Superior temporal gyrus (tissue), 1 donor: ENCODE data around the gene KRT78.
A peak's percentile ranks its signal among the peaks of the same experiment; 100 is the strongest.
"Not testable (repeated sequence)": the region's sequence is repeated elsewhere in the genome, so short reads cannot be mapped to it uniquely, and the experiment has no call there.

Experiments
- DNase-seq: peaks from one replicate; pipeline ENCODE4 v3.0.0-alpha.2; 2016; ENCODE audit errors: extremely low spot score

Gene KRT78

GRCh38 chr12:52872644-52873389 lies 24.0 kb upstream of the KRT78 start:
- no peak for DNase-seq

GRCh38 chr12:52871291-52872039 lies 22.7 kb upstream of the KRT78 start:
- DNase-seq, result no peak

- DNase-seq, result peak; percentile 47
Measured at GRCh38 chr12:52870361-52871290, 21.8 kb upstream of the KRT78 start.

GRCh38 chr12:52867642-52868041 lies 18.8 kb upstream of the KRT78 start:
- no peak for DNase-seq

GRCh38 chr12:52867152-52867551 lies 18.4 kb upstream of the KRT78 start:
- no peak for DNase-seq

GRCh38 chr12:52865090-52865944 lies 16.5 kb upstream of the KRT78 start:
- DNase-seq, result peak; percentile 72

GRCh38 chr12:52862023-52862422 lies 13.2 kb upstream of the KRT78 start:
- DNase-seq, result no peak

- DNase-seq, result no peak
Measured at GRCh38 chr12:52861511-52861910, 12.7 kb upstream of the KRT78 start.

GRCh38 chr12:52860102-52860823 lies 11.5 kb upstream of the KRT78 start:
- DNase-seq, result no peak

GRCh38 chr12:52857500-52857899 lies 8.7 kb upstream of the KRT78 start:
- DNase-seq, result no peak

- no peak for DNase-seq
Measured at GRCh38 chr12:52856787-52857186, 8.0 kb upstream of the KRT78 start.

- DNase-seq, result not testable (repeated sequence)
Measured at GRCh38 chr12:52856077-52856476, 7.3 kb upstream of the KRT78 start.

- no peak for DNase-seq
Measured at GRCh38 chr12:52851787-52852186, 3.0 kb upstream of the KRT78 start.

- no peak for DNase-seq
Measured at GRCh38 chr12:52850681-52851080, 1.9 kb upstream of the KRT78 start.

GRCh38 chr12:52849511-52849910 lies 717 bp upstream of the KRT78 start:
- DNase-seq, result no peak

- no peak for DNase-seq
Measured at GRCh38 chr12:52847335-52848102, 1.3 kb downstream of the KRT78 start.

- DNase-seq, result no peak
Measured at GRCh38 chr12:52846356-52846970, 2.3 kb downstream of the KRT78 start.

GRCh38 chr12:52845946-52846345 lies 2.8 kb downstream of the KRT78 start:
- no peak for DNase-seq

GRCh38 chr12:52844386-52844785 lies 4.4 kb downstream of the KRT78 start:
- DNase-seq, result no peak
